Right atrium auricular region (tissue), 2 donors: Measurements from ENCODE around the gene EMC9. TPM values are rescaled to one million over a fixed set of nuclear protein-coding genes. Genes with fewer than 3 reads are reported as not detected.

ENCODE experiments used
- DNase-seq: peaks from one replicate; pipeline ENCODE4 v3.0.0-alpha.2; 2019; ENCODE audit warnings: low spot score
- H3K27ac ChIP-seq, 2 donors: fragments of 200-600 bp; sonication (generic); 1 replicate in 1 of 2; 2 replicates in 1 of 2; pipeline ENCODE4 v1.5.1; 2016 to 2019
- H3K27me3 ChIP-seq, 2 donors: fragments of 200-600 bp; sonication (generic); one replicate each; pipeline versions ENCODE4 v1.5.1 to v1.6.0; 2017 to 2019
- H3K36me3 ChIP-seq: fragments of 200-600 bp; sonication (generic); one replicate; pipeline ENCODE4 v1.5.1; 2016
- H3K4me1 ChIP-seq, 2 donors: fragments of 200-600 bp; sonication (generic); one replicate each; pipeline versions ENCODE4 v1.5.1 to v1.6.0; 2017 to 2019
- H3K4me3 ChIP-seq, 2 donors: fragments of 200-600 bp; sonication (generic); 1 replicate in 1 of 2; 2 replicates in 1 of 2; pipeline ENCODE4 v1.5.1; 2017 to 2019; ENCODE audit warnings: mild to moderate bottlenecking in 1 of 2, moderate library complexity in 1 of 2
- H3K9me3 ChIP-seq, 2 donors: fragments of 200-600 bp; sonication (generic); one replicate each; pipeline ENCODE4 v1.5.1; 2019
- total RNA-seq, 2 donors: library from RNA; depleted of rRNA; stranded (reverse); fragments of >200 nt; gene quantifications; one replicate each; pipeline ENCODE4 v1.1.0, GENCODE V29; 2016
- TF ChIP-seq, protein P1 (sequence below), 2 donors: fragments of 200-600 bp; sonication (generic); IDR thresholded peaks; one replicate each; pipeline ENCODE4 v1.5.1; 2019; ENCODE audit warnings: antibody characterized with exemption in 2 of 2

The EMC9 gene
- total RNA-seq, 2 donors from 2014 or later, result 9.9 to 16.8 TPM

DNA sequence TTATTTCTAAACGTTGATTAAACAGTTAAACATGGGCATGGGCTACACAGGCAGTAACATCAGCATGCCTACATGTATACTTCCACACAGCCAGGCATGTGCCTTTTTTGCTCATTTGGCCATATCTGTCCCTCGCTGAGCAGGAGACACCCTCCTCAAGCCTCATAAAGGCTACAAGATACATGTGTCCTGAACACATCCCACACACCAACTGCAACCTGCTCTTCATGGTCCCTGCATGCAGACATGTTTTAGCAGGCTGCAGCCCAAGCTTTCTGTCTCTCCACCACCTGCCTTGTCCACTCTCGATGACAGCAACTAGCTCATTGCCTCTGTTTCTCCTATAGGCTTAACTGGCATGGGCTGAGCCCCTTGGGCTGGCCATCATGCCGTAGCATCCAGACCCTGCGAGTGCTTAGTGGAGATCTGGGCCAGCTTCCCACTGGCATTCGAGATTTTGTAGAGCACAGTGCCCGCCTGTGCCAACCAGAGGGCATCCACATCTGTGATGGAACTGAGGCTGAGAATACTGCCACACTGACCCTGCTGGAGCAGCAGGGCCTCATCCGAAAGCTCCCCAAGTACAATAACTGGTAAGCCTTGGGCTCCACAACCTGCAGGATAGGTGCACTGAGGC lies 44.7 kb downstream of the EMC9 start:
- TF ChIP-seq, protein P1, sequence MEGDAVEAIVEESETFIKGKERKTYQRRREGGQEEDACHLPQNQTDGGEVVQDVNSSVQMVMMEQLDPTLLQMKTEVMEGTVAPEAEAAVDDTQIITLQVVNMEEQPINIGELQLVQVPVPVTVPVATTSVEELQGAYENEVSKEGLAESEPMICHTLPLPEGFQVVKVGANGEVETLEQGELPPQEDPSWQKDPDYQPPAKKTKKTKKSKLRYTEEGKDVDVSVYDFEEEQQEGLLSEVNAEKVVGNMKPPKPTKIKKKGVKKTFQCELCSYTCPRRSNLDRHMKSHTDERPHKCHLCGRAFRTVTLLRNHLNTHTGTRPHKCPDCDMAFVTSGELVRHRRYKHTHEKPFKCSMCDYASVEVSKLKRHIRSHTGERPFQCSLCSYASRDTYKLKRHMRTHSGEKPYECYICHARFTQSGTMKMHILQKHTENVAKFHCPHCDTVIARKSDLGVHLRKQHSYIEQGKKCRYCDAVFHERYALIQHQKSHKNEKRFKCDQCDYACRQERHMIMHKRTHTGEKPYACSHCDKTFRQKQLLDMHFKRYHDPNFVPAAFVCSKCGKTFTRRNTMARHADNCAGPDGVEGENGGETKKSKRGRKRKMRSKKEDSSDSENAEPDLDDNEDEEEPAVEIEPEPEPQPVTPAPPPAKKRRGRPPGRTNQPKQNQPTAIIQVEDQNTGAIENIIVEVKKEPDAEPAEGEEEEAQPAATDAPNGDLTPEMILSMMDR (IDR thresholded peaks at IDR 0.05), result no peak
- Histone ChIP-seq H3K9me3 (no peaks in the 10 kb centered on the region), H3K27me3 (no peaks in the 10 kb centered on the region), H3K4me1 (peaks cover 0 to 22% of the 10 kb centered on the region in 2 donors), H3K27ac (no peak overlapping the region), H3K36me3 (no peaks in the 10 kb centered on the region), H3K4me3 (no peak overlapping the region)
- DNase-seq, result no peak

DNA sequence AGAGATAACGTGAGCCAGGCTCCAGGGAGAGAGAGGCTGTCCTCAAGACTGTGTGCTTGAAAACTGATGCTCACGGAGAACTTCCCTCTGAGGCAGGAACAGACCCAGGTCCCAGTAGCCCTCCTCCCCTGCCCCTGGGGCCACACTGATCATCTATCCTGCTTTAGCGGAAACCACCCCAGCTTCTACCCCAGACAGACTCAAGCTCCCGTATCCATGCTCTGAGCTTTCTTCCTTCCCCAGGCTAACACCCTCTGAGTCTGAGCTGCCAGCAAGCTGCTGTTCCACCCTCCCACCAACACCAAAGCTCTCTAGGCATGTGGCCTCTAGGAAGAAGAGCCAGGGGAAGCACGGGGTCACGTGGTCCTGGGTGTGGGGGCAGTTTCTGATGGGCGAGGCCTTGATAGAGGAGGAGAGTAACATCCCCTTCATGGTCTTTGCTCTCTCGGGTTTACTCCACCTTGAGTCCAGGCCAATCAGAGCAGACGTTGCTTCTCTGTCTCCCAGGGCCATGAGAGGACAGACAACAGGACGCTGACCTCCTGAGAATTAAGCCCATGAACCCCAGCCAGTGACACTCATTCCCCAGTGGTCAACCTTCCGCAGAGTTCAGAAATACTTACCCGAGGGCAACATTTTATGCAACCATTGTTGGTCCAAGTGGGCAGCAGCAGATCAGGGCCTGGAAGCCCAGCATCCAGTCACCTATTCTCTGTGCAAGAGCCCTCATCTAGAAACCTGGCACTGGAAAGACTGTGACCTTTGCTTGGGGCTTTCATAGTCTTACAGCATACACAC lies 45.9 kb downstream of the EMC9 start:
- DNase-seq, result peak; percentile 75
- TF ChIP-seq, protein P1 (IDR thresholded peaks at IDR 0.05), result no peak
- Histone ChIP-seq H3K4me3 (peak overlapping the region; percentile 70 to 91), H3K9me3 (no peaks in the 10 kb centered on the region), H3K27me3 (no peaks in the 10 kb centered on the region), H3K4me1 (peaks cover 0 to 22% of the 10 kb centered on the region in 2 donors), H3K27ac (peak overlapping the region; percentile 91 to 95), H3K36me3 (no peaks in the 10 kb centered on the region)

DNA sequence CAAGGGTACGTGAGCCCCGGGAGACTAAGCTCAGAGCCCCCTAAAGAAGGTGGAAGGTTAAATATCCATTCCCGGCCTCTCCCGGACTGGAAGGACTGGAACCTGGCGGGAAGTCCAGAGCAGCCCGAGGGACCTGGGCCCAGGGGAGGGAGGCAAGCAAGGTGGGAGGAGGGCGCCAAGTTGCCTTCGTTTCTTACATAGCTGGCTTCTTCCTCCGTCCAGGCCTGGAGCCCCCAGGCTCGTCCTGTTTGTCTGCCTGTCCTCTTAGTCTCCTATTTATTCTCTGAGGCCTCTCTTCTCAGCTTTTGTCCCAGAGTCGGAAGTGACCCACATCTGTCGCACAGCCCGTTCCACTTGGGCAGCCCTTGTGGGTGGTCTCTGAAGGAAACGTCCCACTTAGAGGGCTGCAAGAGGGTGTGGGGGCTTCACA lies 46.5 kb downstream of the EMC9 start:
- H3K27ac ChIP-seq, result peak overlapping the region; percentile 91 to 95
- no peaks in the 10 kb centered on the region for H3K36me3 ChIP-seq
- H3K9me3 ChIP-seq, result no peaks in the 10 kb centered on the region
- peaks cover 0 to 22% of the 10 kb centered on the region in 2 donors for H3K4me1 ChIP-seq
- TF ChIP-seq, protein P1 (IDR thresholded peaks at IDR 0.05), result no peak
- no peaks in the 10 kb centered on the region for H3K27me3 ChIP-seq
- peak overlapping the region; percentile 70 to 91 for H3K4me3 ChIP-seq
- DNase-seq, result no peak

DNA sequence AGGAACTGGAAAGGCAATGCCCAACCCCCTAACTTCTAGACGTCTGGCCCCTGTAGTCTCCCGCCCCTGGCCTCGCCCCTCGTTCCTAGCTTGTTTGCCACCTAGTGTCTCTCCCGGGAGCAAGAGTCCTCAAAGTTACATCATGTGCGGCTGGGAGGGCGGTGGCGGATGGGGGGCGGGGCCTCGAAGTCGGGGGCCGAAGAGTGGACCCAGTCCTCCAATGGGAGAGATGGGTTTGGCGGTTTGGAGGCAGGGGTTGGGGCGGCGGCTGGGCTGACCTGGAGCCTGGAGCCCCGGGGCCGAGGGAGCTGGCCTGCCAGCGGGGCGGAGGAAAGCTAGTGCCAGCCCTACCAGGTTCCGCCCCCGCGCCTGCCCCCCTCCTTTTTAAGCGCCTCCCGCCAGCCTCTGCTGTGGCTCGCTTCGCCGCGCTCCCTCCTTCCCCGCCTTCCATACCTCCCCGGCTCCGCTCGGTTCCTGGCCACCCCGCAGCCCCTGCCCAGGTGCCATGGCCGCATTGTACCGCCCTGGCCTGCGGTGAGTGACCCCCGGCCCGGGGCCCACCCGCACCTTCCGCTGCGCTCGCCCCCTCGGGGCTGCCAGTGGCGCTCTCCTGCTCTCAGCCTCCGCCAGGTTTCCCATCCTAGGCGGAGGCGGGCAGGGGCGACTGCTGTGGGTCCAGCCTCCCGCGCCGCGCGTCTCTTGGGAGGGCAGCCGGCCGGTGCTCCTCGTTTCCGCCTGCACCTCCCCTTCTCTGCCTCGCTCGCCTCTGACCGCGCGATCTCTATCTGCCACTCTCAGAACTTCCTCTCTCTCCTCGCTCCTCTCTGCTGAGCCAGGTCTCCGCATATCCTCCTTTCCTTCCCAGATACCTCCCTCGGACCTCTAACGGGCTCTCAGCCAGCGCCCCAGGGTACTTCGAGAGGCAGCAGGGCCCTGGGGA lies 47.2 kb downstream of the EMC9 start, which contains the start of gene PCK2:
Gene PCK2, plus strand, starts transcription at position 411 of the 940 bp plus-strand sequence. Its CDS starts 95 bp downstream, at position 506.
- TF ChIP-seq, protein P1 (IDR thresholded peaks at IDR 0.05), result peak in 1 of 2 donors; percentile 32

DNA sequence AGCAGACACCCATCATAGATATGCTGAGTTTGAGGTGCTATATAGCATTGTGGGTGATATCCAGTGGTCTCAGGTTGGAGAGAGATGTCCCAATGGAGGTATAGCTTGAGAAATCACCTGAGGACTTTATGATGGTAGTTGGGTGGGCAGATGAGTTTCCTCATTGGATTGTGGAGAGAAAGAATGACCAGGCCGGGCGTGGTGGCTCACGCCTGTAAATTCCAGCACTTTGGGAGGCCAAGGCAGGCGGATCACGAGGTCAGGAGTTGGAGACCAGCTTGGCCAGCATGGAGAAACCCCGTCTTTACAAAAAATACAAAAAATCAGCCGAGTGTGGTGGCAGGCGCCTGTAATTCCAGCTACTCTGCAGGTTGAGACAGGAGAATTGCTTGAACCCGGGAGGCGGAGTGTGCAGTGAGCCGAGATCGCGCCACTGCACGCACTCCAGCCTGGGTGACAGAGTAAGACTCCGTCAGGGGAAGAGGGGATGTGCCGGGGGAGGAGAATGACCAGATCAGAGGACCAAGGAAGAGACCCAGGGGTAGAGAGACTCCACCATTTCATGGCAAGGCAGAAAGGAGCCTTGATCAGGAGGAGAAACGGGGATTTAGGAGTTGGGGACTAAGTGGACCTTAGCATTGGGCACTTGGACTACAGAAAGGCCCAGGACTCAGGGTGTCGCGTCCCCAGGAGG lies 48.0 kb downstream of the EMC9 start:
- H3K4me1 ChIP-seq, result peaks cover 0 to 22% of the 10 kb centered on the region in 2 donors
- H3K27ac ChIP-seq, result peak overlapping the region; percentile 91 to 95
- no peaks in the 10 kb centered on the region for H3K9me3 ChIP-seq
- no peaks in the 10 kb centered on the region for H3K27me3 ChIP-seq
- TF ChIP-seq, protein P1 (IDR thresholded peaks at IDR 0.05), result no peak
- no peaks in the 10 kb centered on the region for H3K36me3 ChIP-seq
- DNase-seq, result no peak
- H3K4me3 ChIP-seq, result peak overlapping the region; percentile 70 to 91

More for the DNA sequence above, 47.2 kb downstream of the EMC9 start, which contains the start of gene PCK2:
- H3K4me3 ChIP-seq, result peak within 1 kb of the TSS; percentile 70 to 91
- peak; percentile 96 for DNase-seq
- H3K27ac ChIP-seq, result peak within 1 kb of the TSS; percentile 91 to 95
- no peaks in the 10 kb centered on the region for H3K27me3 ChIP-seq
- peaks cover 0 to 22% of the 10 kb centered on the region in 2 donors for H3K4me1 ChIP-seq
- H3K36me3 ChIP-seq, result no peaks in the 10 kb centered on the region
- no peaks in the 10 kb centered on the region for H3K9me3 ChIP-seq
